Muscle of leg (tissue), 11 donors: ENCODE results near the gene MAN2A1. TPM values are rescaled to one million over a fixed set of nuclear protein-coding genes. Genes with fewer than 3 reads are reported as not detected.

Experiments
- DNase-seq: peaks from one replicate; pipeline ENCODE4 v3.0.0; 2013
- H3K27ac ChIP-seq: one replicate; pipeline ENCODE4 v1.5.1; 2013; ENCODE audit warnings: mild to moderate bottlenecking, low read length, control low read depth
- H3K27me3 ChIP-seq: one replicate; pipeline ENCODE4 v1.6.1; 2013; ENCODE audit warnings: low read length; ENCODE audit not compliant: control insufficient read depth, insufficient read depth
- H3K36me3 ChIP-seq: one replicate; pipeline ENCODE4 v1.6.1; 2013; ENCODE audit warnings: low read length; ENCODE audit not compliant: control insufficient read depth, insufficient read depth
- H3K4me1 ChIP-seq: one replicate; pipeline ENCODE4 v1.6.1; 2013; ENCODE audit warnings: low read length; ENCODE audit not compliant: control insufficient read depth, insufficient read depth
- H3K4me3 ChIP-seq: one replicate; pipeline ENCODE4 v1.5.1; 2013; ENCODE audit warnings: low read length, control low read depth
- H3K9me3 ChIP-seq: replicated peaks from 2 replicates; pipeline ENCODE4 v1.6.1; 2013; ENCODE audit warnings: low read depth, low read length; ENCODE audit not compliant: control insufficient read depth
- WGBS: methylation state at CpG from one replicate; pipeline ENCODE4 v1.1.5; 2013; ENCODE audit warnings: missing lambda C conversion rate; ENCODE audit not compliant: insufficient coverage; 5-methylcytosine and 5-hydroxymethylcytosine counted together
- polyA plus RNA-seq, 8 donors: library from polyadenylated mRNA; unstranded; fragments of 120-200 nt; gene quantifications; one replicate each; pipeline versions ENCODE4 v1.2.1 to v1.2.3, GENCODE V29; 2013; ENCODE audit warnings: inconsistent platforms in 1 of 8, low replicate concordance in 1 of 8; ENCODE audit not compliant: insufficient read length in 8 of 8, insufficient read depth in 1 of 8
- total RNA-seq: library from RNA; stranded (reverse); fragments of 120-200 nt; gene quantifications from one replicate; pipeline ENCODE4 v1.2.4, GENCODE V29; 2013

The MAN2A1 gene
- total and polyA plus RNA-seq, 9 donors, result 27.7 to 47.9 (median 37.4) TPM

DNA sequence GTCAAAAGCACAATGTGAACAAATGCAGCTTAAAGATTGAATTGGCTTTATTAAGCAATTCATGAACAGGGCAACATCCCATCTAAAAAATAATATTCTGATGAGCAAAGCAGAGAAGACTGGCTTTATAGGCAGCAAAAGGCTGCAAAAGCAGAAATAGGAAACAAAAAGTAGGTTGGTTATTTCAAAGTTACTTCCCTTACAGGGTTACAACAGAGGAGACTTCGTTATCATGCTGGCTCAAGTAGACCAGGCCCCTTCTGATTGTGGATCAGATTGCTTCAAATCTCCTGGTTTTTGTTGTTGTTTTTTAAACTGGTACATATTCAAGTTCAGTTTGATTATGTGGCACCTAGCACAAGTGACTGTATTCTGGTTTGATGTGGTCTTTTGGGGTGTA is 73.1 kb downstream of the MAN2A1 start:
- no peak for DNase-seq
- Histone ChIP-seq H3K36me3 (peaks cover 8% of the 10 kb centered on the region), H3K4me3 (no peak overlapping the region), H3K27me3 (no peaks in the 10 kb centered on the region), H3K27ac (no peak overlapping the region), H3K9me3 (peaks cover 3% of the 10 kb centered on the region), H3K4me1 (no peaks in the 10 kb centered on the region)
- no CpG with 5 or more reads among the region's 1 CpG for WGBS

GRCh38 chr5:109767184-109767995 is 77.7 kb downstream of the MAN2A1 start:
- H3K36me3 ChIP-seq, result peaks cover 14% of the 10 kb centered on the region
- no peak for DNase-seq
- H3K9me3 ChIP-seq, result peaks cover 3% of the 10 kb centered on the region
- no peaks in the 10 kb centered on the region for H3K27me3 ChIP-seq
- H3K27ac ChIP-seq, result no peak overlapping the region
- no peaks in the 10 kb centered on the region for H3K4me1 ChIP-seq
- 80% methylated on average over 3 of the region's 4 CpGs for WGBS
- H3K4me3 ChIP-seq, result no peak overlapping the region

DNA sequence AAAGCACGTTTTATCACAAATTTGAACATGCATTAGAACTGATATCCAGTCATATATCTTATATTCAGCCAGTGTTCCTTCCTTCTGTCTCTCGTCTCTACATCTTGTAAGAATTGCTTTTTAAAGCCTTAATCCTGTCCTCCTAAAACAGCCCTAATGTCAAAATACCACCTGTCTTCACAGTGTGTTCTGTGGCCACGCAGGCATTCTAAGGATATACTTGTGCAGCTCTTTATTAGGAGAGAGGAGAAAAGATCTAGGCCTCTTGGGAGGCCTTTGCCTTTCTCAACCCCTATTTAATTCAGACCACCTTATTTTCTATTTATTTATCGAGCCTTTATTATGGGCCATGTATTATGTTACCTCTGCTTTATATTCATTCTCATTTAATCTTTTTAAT is 78.3 kb downstream of the MAN2A1 start:
- 80% methylated on average over 1 of the region's 4 CpGs for WGBS
- H3K27ac ChIP-seq, result no peak overlapping the region
- H3K27me3 ChIP-seq, result no peaks in the 10 kb centered on the region

GRCh38 chr5:109769597-109770291 is 80.0 kb downstream of the MAN2A1 start:
- Histone ChIP-seq H3K4me1 (no peaks in the 10 kb centered on the region), H3K27me3 (no peaks in the 10 kb centered on the region), H3K36me3 (peaks cover 11% of the 10 kb centered on the region), H3K9me3 (no peaks in the 10 kb centered on the region), H3K4me3 (no peak overlapping the region), H3K27ac (no peak overlapping the region)
- DNase-seq, result no peak
- 91% methylated on average over 4 of the region's 7 CpGs for WGBS

More for the DNA sequence above, 78.3 kb downstream of the MAN2A1 start:
- peaks cover 2% of the 10 kb centered on the region for H3K9me3 ChIP-seq
- no peaks in the 10 kb centered on the region for H3K4me1 ChIP-seq
- no peak overlapping the region for H3K4me3 ChIP-seq
- DNase-seq, result no peak
- H3K36me3 ChIP-seq, result peaks cover 13% of the 10 kb centered on the region

- DNase-seq, result no peak
- no peak overlapping the region for H3K27ac ChIP-seq
- no peaks in the 10 kb centered on the region for H3K4me1 ChIP-seq
- H3K27me3 ChIP-seq, result no peaks in the 10 kb centered on the region
- H3K4me3 ChIP-seq, result no peak overlapping the region
- no peaks in the 10 kb centered on the region for H3K9me3 ChIP-seq
- no CpG with 5 or more reads among the region's 2 CpGs for WGBS
- peaks cover 9% of the 10 kb centered on the region for H3K36me3 ChIP-seq
These were observed 85.4 kb downstream of the MAN2A1 start for GRCh38 chr5:109775130-109775529.

DNA sequence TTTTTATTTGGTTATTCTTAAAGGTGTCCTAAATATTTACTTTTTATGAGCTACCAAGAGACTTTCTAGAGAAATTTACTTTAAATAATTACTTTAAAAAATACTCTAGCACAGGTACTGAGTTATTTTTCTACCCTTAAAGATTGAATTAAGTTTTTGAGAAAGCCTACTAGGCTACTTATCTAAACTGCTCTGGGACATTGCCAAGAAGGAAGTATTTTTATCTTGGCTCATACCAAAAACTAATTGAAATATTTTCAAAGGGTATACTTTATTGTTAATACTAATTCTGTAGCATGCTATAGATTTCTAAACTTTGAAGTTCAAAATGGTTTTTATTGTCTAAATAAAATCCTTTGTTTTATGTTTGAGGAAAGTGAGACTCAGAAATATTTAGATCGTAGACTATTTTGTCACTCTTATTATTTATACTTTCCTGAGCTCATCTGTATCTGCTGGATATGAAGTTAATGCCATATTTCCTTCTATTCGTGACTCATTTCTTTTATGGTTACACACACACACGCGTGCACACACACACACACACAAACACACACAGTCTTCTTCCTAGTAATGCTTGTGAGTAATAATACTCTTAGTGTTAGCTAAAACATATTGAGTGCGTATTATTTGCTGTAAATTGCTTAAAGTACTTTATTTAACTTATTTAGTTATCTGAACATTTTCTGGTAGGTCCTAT is 89.5 kb downstream of the MAN2A1 start:
- WGBS, result no CpG with 5 or more reads among the region's 5 CpGs
- H3K36me3 ChIP-seq, result no peaks in the 10 kb centered on the region
- no peak overlapping the region for H3K4me3 ChIP-seq
- no peak overlapping the region for H3K27ac ChIP-seq
- H3K4me1 ChIP-seq, result no peaks in the 10 kb centered on the region
- DNase-seq, result no peak
- H3K9me3 ChIP-seq, result no peaks in the 10 kb centered on the region
- H3K27me3 ChIP-seq, result no peaks in the 10 kb centered on the region

DNA sequence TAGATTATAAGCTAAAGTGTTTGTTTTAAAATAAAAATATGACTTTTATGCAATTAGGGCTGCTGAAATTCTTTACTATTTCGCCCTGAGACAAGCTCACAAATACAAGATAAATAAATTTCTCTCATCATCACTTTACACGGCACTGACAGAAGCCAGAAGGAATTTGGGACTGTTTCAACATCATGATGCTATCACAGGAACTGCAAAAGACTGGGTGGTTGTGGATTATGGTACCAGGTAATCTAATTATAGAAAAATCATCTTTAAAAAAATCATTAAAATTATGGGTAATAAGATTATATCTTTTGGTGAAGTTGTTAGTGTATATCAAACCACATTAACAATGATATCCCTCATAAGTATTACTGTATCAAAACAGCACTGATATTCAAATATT is 95.0 kb downstream of the MAN2A1 start:
- DNase-seq, result no peak
- H3K9me3 ChIP-seq, result no peaks in the 10 kb centered on the region
- no peak overlapping the region for H3K27ac ChIP-seq
- WGBS, result no CpG with 5 or more reads among the region's 2 CpGs
- no peak overlapping the region for H3K4me3 ChIP-seq
- no peaks in the 10 kb centered on the region for H3K27me3 ChIP-seq
- H3K36me3 ChIP-seq, result peaks cover 7% of the 10 kb centered on the region
- no peaks in the 10 kb centered on the region for H3K4me1 ChIP-seq

GRCh38 chr5:109786206-109786855 is 96.6 kb downstream of the MAN2A1 start:
- Histone ChIP-seq H3K27me3 (no peaks in the 10 kb centered on the region), H3K4me3 (no peak overlapping the region), H3K36me3 (peaks cover 7% of the 10 kb centered on the region), H3K27ac (no peak overlapping the region), H3K9me3 (no peaks in the 10 kb centered on the region), H3K4me1 (no peaks in the 10 kb centered on the region)
- DNase-seq, result no peak
- WGBS, result no CpG with 5 or more reads among the region's 5 CpGs

GRCh38 chr5:109788596-109788995 is 98.9 kb downstream of the MAN2A1 start:
- Histone ChIP-seq H3K27me3 (no peaks in the 10 kb centered on the region), H3K36me3 (peaks cover 14% of the 10 kb centered on the region), H3K4me3 (no peak overlapping the region), H3K27ac (no peak overlapping the region), H3K4me1 (no peaks in the 10 kb centered on the region), H3K9me3 (peaks cover 2% of the 10 kb centered on the region)
- WGBS, result no CpG with 5 or more reads among the region's 3 CpGs
- DNase-seq, result no peak

GRCh38 chr5:109792613-109793012 is 102.9 kb downstream of the MAN2A1 start:
- peaks cover 14% of the 10 kb centered on the region for H3K36me3 ChIP-seq

More at GRCh38 chr5:109792613-109793012, 102.9 kb downstream of the MAN2A1 start:
- no peak for DNase-seq
- H3K27me3 ChIP-seq, result no peaks in the 10 kb centered on the region
- H3K4me3 ChIP-seq, result no peak overlapping the region
- H3K9me3 ChIP-seq, result peaks cover 2% of the 10 kb centered on the region
- WGBS, result no CpG with 5 or more reads among the region's 1 CpG
- H3K4me1 ChIP-seq, result no peaks in the 10 kb centered on the region
- H3K27ac ChIP-seq, result no peak overlapping the region
